Sigmoid colon (tissue), 7 donors: ENCODE measurements around the gene SNX3. TPM values are rescaled to one million over a fixed set of nuclear protein-coding genes. Genes with fewer than 3 reads are reported as not detected.

ENCODE experiments used
- DNase-seq: peaks from one replicate; pipeline ENCODE4 v3.0.0-alpha.2; 2019
- H3K27ac ChIP-seq, 4 donors: fragments of 200-600 bp; sonication (generic); one replicate each; pipeline ENCODE4 v1.5.1; 2016 to 2019; ENCODE audit warnings: mild to moderate bottlenecking in 1 of 4
- H3K27me3 ChIP-seq, 3 donors: fragments of 200-600 bp; sonication (generic); one replicate each; pipeline ENCODE4 v1.5.1; 2019; ENCODE audit warnings: mild to moderate bottlenecking in 1 of 3
- H3K36me3 ChIP-seq, 4 donors: fragments of 200-600 bp; sonication (generic); one replicate each; pipeline ENCODE4 v1.5.1; 2016 to 2019
- H3K4me1 ChIP-seq, 4 donors: fragments of 200-600 bp; sonication (generic); one replicate each; pipeline ENCODE4 v1.5.1; 2017 to 2019
- H3K4me3 ChIP-seq, 4 donors: fragments of 200-600 bp; sonication (generic); one replicate each; pipeline ENCODE4 v1.5.1; 2017 to 2019; ENCODE audit warnings: mild to moderate bottlenecking in 2 of 4, moderate library complexity in 1 of 4
- H3K9me3 ChIP-seq, 4 donors: fragments of 200-600 bp in 3 of 4; sonication (generic) in 3 of 4; one replicate each; pipeline versions ENCODE4 v1.5.1 to v1.6.1; 2013 to 2019
- CTCF ChIP-seq, 4 experiments: fragments of 450-650 bp in 3 of 4; fragments of 200-600 bp in 1 of 4; IDR thresholded peaks; one replicate each; pipeline ENCODE4 v1.5.1; 2016 to 2019; ENCODE audit warnings: antibody characterized with exemption in 4 of 4, mild to moderate bottlenecking in 3 of 4, moderate library complexity in 2 of 4
- EP300 ChIP-seq, 4 donors: sonication (generic); formaldehyde crosslinking; IDR thresholded peaks; one replicate each; pipeline ENCODE4 v1.6.1; 2017; ENCODE audit warnings: antibody characterized with exemption in 4 of 4
- POLR2A ChIP-seq, 2 donors: fragments of 450-650 bp; IDR thresholded peaks; one replicate each; pipeline ENCODE4 v1.6.1; 2016; ENCODE audit warnings: antibody characterized with exemption in 2 of 2, mild to moderate bottlenecking in 2 of 2, moderate library complexity in 2 of 2
- POLR2AphosphoS5 ChIP-seq, 4 donors: sonication (generic); formaldehyde crosslinking; IDR thresholded peaks; one replicate each; pipeline ENCODE4 v1.6.1; 2017; ENCODE audit warnings: antibody characterized with exemption in 4 of 4
- WGBS, 2 donors: extraction: QIAGEN DNeasy Blood & Tissue Kit; methylation state at CpG; one replicate each; pipeline ENCODE4 v1.1.7; 2013; 5-methylcytosine and 5-hydroxymethylcytosine counted together
- intact Hi-C: fragments of 100-400 bp; cut with DNase I; formaldehyde crosslinking; loops from one replicate; pipeline ENCODE4 v1.15.1; 2023
- polyA plus RNA-seq, 3 donors: library from polyadenylated mRNA; stranded (reverse); fragments of 200-250 nt; gene quantifications; one replicate each; pipeline ENCODE4 v1.2.3, GENCODE V29; 2013
- total RNA-seq, 4 donors: library from RNA; depleted of rRNA; stranded (reverse); fragments of >200 nt; gene quantifications; one replicate each; pipeline ENCODE4 v1.1.0, GENCODE V29; 2016
- donor health status: healthy with polysubstance abuse.
- donor health status: Bipolar disorder and iron deficiency.
- donor health status: healthy.

SNX3 gene
- total and polyA plus RNA-seq, 7 donors, result 135 to 242 (median 220) TPM

- no peak overlapping the region for H3K27ac ChIP-seq
- DNase-seq, result no peak
- TF ChIP-seq CTCF (IDR thresholded peaks at IDR 0.05) (no peak), POLR2A (IDR thresholded peaks at IDR 0.05) (no peak), EP300 (IDR thresholded peaks at IDR 0.05) (no peak)
- intact Hi-C loops, result no loop called here
- 10 to 12% methylated on average over 35 of the region's 35 CpGs for WGBS, 2 donors
- no peaks in the 10 kb centered on the region for H3K9me3 ChIP-seq
- peak overlapping the region in 1 of 4 donors; percentile 32 for H3K4me3 ChIP-seq
- H3K4me1 ChIP-seq, result peaks cover 0 to 61% (median 54%) of the 10 kb centered on the region in 4 donors
- H3K27me3 ChIP-seq, result peaks cover 82 to 100% (median 98%) of the 10 kb centered on the region in 3 donors
- no peaks in the 10 kb centered on the region for H3K36me3 ChIP-seq
These were observed 93.3 kb downstream of the SNX3 start for GRCh38 chr6:108167449-108168089.

- no peak overlapping the region for H3K4me3 ChIP-seq
- no peaks in the 10 kb centered on the region for H3K36me3 ChIP-seq
- intact Hi-C loops, result no loop called here
- peaks cover 0 to 61% (median 54%) of the 10 kb centered on the region in 4 donors for H3K4me1 ChIP-seq
- H3K9me3 ChIP-seq, result no peaks in the 10 kb centered on the region
- WGBS, 2 donors, result 6 to 8% methylated on average over 58 of the region's 58 CpGs
- H3K27ac ChIP-seq, result no peak overlapping the region
- peaks cover 86 to 100% (median 99%) of the 10 kb centered on the region in 3 donors for H3K27me3 ChIP-seq
- TF ChIP-seq EP300 (IDR thresholded peaks at IDR 0.05), result no peak
- no peak for TF ChIP-seq POLR2AphosphoS5 (IDR thresholded peaks at IDR 0.05)
- TF ChIP-seq POLR2A (IDR thresholded peaks at IDR 0.05), result no peak
- no peak for TF ChIP-seq CTCF (IDR thresholded peaks at IDR 0.05)
- no peak for DNase-seq
These were observed 94.0 kb downstream of the SNX3 start for GRCh38 chr6:108166664-108167448.

GRCh38 chr6:108165714-108166663, 94.9 kb downstream of the SNX3 start, which contains the start of gene NR2E1:
NR2E1 (plus strand) TSS chr6:108166022; CDS start chr6:108166766, 744 bp downstream.
- peak within 1 kb of the TSS in 1 of 4 donors; percentile 16 for H3K4me3 ChIP-seq
- TF ChIP-seq POLR2AphosphoS5 (IDR thresholded peaks at IDR 0.05) (no peak), EP300 (IDR thresholded peaks at IDR 0.05) (no peak), CTCF (IDR thresholded peaks at IDR 0.05) (no peak), POLR2A (IDR thresholded peaks at IDR 0.05) (no peak)
- H3K27ac ChIP-seq, result no peak within 1 kb of the TSS
- DNase-seq, result no peak
- WGBS, 2 donors, result 3 to 6% methylated on average over 54 of the region's 54 CpGs
- no peaks in the 10 kb centered on the region for H3K9me3 ChIP-seq
- H3K27me3 ChIP-seq, result peaks cover 94 to 100% (median 100%) of the 10 kb centered on the region in 3 donors
- H3K36me3 ChIP-seq, result no peaks in the 10 kb centered on the region
- H3K4me1 ChIP-seq, result peaks cover 0 to 61% (median 54%) of the 10 kb centered on the region in 4 donors
- intact Hi-C loops, result no loop called here

GRCh38 chr6:108164815-108165706, 95.8 kb downstream of the SNX3 start:
- intact Hi-C loops, result no loop called here
- TF ChIP-seq EP300 (IDR thresholded peaks at IDR 0.05), result no peak
- Histone ChIP-seq H3K4me1 (peaks cover 0 to 61% (median 54%) of the 10 kb centered on the region in 4 donors), H3K9me3 (no peaks in the 10 kb centered on the region), H3K4me3 (peak overlapping the region in 1 of 4 donors; percentile 16), H3K36me3 (no peaks in the 10 kb centered on the region), H3K27me3 (peaks cover 91 to 100% (median 94%) of the 10 kb centered on the region in 3 donors), H3K27ac (no peak overlapping the region)
- 7 to 12% methylated on average over 69 of the region's 69 CpGs for WGBS, 2 donors
- no peak for DNase-seq
